HG03135 (cell line): ENCODE data around the gene NAV3.

Source experiments
- ATAC-seq: cut with Tn5 transposase; IDR thresholded peaks from one replicate; pipeline ENCODE4 v1.9.1; 2021; ENCODE audit warnings: mild to moderate bottlenecking, moderate library complexity; ENCODE audit not compliant: unreplicated experiment

The NAV3 gene, protein sequence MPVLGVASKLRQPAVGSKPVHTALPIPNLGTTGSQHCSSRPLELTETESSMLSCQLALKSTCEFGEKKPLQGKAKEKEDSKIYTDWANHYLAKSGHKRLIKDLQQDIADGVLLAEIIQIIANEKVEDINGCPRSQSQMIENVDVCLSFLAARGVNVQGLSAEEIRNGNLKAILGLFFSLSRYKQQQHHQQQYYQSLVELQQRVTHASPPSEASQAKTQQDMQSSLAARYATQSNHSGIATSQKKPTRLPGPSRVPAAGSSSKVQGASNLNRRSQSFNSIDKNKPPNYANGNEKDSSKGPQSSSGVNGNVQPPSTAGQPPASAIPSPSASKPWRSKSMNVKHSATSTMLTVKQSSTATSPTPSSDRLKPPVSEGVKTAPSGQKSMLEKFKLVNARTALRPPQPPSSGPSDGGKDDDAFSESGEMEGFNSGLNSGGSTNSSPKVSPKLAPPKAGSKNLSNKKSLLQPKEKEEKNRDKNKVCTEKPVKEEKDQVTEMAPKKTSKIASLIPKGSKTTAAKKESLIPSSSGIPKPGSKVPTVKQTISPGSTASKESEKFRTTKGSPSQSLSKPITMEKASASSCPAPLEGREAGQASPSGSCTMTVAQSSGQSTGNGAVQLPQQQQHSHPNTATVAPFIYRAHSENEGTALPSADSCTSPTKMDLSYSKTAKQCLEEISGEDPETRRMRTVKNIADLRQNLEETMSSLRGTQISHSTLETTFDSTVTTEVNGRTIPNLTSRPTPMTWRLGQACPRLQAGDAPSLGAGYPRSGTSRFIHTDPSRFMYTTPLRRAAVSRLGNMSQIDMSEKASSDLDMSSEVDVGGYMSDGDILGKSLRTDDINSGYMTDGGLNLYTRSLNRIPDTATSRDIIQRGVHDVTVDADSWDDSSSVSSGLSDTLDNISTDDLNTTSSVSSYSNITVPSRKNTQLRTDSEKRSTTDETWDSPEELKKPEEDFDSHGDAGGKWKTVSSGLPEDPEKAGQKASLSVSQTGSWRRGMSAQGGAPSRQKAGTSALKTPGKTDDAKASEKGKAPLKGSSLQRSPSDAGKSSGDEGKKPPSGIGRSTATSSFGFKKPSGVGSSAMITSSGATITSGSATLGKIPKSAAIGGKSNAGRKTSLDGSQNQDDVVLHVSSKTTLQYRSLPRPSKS (N-terminal part only)

DNA sequence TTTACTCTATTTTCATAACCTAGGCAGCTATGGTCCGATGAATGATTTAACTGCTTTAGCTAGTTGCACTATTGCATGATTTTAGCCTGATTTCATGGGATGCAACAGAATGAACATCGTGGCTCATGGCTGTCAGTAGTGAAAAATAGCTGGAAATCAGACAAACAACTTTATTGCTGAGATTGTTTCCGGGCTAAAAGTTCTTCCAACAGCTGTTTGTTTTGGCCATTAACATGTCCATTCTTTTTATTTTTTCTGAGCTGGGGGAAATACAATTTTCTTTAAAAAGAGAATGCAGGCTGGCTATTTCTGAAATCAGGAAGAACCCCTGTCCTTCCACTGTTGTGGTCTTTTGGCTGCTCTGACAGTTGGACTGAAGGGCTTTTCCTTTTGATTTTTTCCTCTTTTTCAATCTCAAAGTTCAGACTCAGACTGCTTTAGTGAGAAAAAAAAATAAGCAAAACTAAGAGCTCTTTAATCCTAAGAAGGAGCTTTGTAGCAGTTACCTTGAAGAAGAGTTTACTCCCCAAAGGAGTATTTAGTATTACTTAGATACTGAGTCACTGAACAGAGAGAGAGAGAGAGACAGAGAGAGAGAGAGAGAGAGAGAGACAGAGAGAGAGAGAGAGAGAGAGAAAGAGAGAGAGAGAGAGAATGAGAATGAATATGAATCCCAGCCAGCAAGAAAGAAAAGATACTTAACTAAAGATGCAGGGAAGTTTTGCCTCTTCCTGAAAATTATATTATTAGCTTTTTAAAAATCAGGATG is at the start of gene NAV3:
Gene NAV3, plus strand, starts transcription at position 312 of the 769 bp plus-strand sequence. CDS start 568 bp downstream, outside the sequence.
- no peak for ATAC-seq

DNA sequence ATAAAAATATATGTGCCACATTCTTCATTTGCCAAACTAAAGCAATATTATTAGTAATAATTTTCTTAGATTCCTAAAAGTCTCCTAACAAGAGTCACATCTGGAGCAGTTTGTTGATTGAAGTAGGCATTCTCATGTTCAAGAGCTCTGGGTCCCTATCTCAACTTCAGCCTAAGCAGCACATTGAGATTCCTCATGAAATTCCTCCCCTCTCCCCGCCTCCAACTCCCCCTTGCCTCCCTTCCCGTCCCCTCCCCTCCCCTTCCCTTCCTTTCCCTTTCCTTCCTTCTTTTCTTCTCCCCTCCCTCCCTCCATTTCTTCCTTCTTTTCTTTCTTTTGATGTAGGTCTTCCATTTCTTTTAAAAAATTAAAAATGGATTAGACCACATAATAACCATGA is 48.7 kb upstream of the NAV3 start:
- no peak for ATAC-seq

DNA sequence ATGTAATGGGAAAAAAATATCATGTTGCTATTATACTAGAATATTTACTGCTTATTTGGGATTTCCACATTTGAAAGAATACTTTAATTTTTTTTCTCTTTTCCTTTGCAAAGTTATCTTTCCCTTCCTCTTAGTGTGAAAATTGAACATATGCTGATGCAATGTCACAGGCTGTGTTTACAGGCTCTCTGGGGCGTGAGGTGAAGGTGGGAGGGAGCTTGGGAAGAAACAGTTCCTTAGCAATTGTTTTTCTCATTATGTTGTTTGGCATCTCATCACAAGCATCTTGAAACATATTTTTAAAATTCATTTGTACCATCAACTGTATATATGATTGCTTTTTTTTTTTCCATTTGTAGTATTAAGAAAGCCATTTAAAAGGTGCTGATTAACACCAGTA is 47.9 kb upstream of the NAV3 start:
- ATAC-seq: no peak

DNA sequence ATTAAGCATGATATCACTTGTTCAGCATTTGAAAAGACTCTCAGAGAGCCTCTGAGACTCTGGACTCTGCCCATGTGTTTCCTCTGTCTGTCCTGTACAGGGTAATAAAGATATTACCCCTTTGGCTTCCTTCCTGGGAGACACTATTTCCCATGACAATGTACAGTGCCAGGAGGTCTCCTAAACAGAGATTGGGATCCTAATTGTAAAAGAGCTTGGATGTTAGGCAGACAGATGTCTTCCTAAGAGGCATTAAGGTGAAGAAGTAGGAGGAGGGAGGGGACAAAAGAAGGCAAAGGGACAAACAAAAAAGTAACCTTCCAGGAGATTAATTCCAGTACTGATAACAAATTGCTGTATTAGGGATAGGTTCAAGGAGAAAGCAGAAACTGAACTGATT is 45.5 kb upstream of the NAV3 start:
- no peak for ATAC-seq

DNA sequence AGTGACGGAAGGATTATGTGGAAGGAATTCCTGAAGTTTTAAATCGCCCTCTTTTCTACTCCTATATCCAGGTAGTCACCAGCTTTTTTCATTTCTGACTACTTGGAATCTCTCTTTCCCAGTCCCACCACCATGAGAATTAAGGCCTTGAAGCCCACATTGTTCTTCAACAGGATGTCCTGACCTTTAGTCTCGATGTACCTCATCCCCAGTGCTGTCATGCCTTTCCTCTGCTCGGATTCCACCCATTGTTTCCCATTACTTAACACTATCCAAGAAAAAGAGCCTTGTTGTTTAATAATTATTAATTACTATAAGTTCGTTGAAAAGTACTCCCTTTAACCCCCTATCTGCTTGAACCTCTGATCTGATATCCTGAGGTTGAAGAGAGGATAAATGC is 44.0 kb upstream of the NAV3 start:
- no peak for ATAC-seq

DNA sequence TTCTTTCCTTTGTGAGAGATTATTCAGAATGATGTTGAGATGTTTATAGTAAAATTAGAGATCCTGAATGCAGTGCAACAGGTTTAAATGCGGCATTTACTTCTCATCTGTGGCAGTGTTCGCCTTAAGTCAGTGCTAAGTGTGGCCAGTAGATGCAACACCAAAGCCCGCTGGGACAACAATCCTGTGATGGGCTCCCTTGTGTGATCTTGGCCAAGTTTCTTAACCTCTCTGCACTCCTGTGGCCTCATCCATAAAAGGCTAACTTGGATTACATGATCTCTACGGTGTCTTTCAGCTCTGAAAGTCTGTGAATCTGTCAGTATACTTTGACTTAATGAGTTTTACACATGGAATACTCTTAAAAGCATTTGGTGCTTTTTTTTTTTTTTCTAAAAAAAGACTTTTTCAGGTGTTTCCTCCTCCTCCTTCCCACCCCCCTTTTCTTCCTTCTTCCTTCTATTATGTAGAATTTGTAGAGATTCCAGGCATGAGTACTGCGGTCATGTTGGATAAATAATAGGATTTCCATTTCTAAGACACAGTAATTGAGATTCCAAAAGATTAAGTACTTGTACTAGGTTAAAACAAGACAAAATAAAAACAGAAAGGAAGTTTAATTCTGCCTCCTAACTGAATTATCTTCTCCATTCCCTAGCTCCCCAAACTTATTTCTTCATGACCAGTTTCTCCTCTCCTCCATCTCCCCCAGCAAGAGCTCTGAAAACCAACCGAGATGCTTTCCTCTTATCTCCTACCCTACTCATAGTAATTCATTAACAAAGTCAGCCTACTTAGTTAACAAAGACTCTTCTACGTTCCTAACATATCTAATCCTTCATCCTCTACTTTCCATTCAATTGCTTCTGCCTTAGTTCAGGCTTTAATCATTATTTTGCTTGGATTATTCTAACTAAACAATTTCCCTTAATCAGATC is 42.2 kb upstream of the NAV3 start:
- ATAC-seq: no peak

DNA sequence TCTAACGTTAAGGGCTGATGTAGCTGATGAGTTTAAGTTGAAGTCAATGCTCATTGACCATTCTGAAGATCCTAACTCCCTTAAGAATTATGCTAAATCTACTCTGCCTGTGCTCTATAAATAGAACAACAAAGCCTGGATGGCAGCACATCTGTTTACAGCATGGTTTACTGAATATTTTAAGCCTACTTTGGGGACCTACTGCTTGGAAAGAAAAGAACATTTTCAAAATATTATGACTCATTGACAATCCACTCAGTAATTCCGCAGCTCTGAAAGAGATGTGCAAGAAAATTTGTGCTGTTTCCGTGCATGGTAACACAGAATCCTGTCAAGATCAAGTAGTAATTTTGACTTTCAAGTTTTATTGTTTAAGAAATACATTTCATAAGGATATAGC is 35.0 kb upstream of the NAV3 start:
- ATAC-seq: no peak

DNA sequence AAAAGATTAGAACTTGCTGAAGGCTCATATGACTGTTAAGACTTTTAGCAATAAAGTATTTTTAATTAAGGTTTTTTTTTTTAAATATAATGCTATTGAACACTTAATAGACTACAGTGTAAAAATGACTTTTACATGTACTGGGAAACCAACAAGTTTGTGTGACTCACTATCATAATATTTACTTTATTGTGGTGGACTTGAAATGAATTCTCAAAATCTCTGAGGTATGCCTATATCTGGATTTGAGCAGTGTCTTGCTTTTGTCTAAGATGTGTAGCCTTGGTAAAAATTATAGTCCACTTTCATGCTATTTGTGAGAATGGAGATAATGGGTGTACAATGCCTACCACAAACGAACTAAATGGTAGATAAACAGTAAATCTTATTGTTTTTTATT is 33.9 kb upstream of the NAV3 start:
- ATAC-seq: no peak

DNA sequence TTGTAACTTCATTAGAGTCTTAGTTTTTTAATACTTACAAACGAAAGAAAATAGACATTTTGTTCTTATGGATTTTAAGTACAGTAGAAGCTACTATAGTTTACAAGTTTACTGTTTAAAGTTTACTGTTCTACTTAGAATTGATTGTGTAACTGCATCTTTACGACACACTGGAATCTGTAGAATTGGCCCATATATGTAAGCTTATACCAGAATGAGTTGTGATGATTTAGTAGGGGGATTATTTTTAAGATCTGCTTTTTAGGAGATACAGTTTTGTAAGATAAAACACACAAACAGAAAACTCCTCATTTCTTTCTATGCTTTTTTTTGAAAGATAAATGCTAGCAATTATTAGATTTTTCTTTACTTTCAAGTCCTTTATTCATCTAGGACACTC is 30.2 kb upstream of the NAV3 start:
- no peak for ATAC-seq

DNA sequence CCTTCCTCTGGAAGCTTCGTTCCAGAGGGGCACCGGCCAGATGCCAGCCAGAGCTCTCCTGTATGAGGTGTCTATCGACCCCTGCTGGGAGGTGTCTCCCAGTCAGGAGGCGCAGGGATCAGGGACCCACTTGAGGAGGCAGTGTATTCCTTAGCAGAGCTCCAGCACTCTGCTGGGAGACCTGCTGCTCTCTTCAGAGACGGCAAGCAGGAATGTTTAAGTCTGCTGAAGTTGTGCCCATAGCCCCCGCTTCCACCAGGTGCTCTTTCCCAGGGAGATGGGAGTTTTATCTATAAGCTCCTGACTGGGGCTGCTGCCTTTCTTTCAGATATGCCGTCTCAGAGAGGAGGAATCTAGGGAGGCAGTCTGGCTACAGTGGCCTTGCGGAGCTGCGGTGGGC is 22.2 kb upstream of the NAV3 start:
- no peak for ATAC-seq

DNA sequence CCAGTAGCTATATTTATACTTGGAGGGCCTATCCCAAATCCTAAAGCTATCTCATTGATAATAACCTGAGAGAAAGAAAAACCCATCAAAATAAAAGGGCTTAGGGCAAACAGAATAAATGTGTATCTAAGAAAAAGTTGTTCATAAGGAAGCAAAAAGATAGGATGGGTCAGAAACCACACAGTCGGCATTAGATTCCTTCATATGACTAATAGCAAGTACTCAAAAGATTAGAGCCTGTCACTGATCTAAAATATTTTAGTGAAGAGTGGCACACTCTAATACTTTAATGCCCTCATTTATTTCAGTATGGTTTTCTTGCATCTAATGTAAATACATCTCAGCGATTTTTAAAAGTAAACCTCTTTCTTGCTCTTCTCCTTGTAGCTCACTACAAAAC is 17.1 kb upstream of the NAV3 start:
- ATAC-seq: no peak

DNA sequence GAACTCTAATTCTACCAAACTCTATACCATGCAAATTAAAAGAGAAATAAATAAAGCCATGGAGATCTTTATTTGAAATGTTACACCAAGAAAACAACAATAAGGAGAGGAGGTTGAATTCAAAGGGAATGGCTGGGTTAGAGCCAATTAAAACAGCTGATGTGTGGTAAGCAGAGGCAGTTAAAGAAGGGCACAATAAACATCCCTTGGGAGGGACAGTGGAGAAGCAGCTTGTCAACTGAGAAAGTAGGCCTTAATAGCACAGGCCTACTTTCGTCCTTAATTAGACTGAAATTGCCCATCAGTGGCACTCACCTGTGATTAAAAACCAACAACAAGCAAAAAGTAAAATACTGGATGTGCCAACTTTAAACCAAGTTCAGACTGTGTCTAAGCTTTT is 16.3 kb upstream of the NAV3 start:
- ATAC-seq: no peak

DNA sequence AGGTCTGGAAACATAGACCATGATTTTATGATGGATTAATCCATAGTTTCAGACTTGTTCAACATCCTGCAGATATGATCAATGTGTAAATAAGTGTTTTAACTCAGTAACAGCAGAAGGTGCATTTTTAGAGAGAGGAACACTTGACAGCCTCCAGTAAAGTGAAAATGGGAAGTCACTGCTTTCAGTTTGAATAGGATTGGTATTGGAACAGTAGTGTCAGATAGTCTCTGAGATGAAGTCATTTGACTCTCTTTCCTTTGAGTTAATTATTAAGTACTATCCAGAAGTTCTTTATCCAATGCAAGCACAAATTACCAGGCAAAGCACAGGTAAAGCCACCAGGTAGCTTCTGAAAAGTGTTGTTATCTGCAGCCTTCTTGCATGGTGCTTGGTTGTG is 14.5 kb upstream of the NAV3 start:
- peak; percentile 86 for ATAC-seq

DNA sequence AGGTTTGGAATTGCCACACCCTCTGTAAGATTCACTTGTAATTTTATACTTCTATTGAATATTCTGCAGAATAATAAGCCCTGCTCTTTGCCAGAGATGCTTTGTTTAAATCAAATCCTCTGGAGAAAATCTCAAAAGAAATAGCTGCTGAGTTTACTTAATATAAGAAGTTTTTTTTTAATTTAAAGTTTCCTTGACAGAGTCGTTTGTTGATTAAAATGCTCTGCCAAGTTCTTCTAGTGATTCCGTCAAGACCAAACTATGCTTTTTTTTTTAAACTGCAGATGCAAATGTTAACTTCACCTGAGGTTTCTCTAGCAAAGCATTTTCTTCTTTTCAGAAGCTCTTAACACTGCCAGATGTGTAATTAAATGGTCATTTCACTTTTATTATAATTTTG is 13.4 kb upstream of the NAV3 start:
- ATAC-seq: no peak

DNA sequence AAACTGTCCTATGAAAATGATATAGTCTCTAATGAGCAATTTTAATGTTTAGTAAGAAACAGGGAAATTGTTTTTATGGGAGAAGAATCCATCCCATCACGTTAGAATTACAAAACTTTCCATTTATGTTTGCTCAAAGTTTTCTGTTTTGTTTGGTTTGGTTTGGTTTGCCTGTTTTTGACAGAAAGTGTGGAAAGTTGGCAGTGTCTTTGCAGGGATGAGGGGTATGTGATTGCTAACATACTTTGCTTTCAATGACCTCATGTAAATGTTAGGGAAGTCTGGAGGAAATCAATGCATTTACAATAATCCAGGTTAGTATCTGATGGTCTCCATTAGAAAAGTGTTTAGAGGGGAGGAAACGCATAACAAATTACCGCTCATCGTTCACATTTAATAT is 12.3 kb upstream of the NAV3 start:
- no peak for ATAC-seq

DNA sequence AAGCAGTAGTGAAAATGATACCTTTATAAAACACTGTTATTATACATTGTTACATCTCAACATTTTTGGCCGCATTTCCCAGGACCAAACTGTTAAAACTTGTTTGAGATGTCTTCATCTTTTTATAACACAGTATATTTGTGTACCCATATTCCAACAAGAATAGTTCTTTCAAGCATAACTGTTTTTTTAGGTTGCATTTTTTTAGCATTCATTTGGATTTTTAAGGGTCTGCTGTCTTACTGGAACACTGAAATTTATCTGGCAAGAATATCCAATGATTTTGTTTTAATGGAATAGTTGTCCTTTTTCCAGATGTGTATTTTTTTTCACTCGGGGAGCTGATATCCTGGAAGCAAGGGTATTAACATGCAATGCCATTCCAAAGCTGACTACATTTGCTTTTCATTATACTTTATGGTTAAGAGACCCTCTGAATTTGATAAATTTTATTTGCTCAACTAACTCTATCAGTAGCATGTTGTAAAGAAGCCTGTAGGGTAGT is 8.9 kb upstream of the NAV3 start:
- ATAC-seq: no peak

DNA sequence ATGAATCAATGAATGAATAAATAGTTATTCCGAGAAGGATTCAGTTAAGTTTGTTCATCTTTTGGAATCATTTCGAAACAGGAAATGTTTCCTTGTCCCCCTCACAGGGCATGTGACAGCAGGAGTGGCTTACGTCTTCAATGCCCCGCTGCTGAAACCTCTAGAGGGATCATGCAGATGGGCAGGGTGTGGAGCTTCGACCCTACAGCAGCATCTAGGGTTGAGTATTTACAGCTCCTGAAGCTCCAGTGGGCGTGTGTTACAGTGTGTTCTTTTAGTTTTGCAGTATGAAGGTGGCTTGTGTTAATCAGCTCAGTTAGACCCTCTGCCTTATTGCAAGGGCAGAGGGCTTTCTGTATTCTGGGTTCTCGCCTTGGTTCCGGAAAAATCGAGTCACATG is 2.6 kb downstream of the NAV3 start:
- no peak for ATAC-seq

DNA sequence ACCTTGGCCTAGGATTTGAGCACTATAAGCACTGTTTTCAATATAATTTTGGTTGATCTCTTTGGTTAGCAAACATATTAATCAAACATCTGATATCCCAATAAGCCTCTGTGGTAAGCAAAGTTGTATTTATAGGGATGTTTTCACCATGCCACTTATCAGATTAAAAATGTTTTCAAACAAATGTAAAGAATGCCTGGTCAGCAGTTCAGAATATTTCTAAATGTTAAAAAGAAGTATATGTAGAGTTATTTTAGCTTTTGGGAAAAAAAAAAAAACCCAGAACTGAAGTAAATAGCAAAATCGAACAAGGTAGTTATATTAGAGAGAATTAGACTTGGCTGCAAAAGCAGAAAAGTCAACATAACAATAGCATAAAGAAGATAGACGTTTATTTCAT is 3.9 kb downstream of the NAV3 start:
- no peak for ATAC-seq

DNA sequence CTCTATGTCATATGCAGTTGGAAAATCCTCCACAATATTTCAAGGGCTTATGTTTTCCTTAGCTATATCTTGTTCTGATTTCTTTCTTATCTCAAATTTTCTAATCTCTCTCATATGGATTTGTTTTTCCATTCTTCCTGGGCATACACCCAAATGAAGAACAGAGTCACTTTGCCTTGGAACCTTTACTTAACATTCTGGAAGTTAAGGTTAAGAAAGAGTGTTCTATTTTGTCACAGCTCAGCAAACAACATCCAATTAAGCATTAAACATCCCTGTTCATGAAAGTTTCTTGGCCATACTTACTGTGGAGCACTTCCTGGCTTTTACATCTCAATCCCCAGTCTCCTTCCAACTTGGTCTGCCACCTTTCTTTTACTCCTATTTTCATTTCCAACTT is 5.3 kb downstream of the NAV3 start:
- no peak for ATAC-seq

DNA sequence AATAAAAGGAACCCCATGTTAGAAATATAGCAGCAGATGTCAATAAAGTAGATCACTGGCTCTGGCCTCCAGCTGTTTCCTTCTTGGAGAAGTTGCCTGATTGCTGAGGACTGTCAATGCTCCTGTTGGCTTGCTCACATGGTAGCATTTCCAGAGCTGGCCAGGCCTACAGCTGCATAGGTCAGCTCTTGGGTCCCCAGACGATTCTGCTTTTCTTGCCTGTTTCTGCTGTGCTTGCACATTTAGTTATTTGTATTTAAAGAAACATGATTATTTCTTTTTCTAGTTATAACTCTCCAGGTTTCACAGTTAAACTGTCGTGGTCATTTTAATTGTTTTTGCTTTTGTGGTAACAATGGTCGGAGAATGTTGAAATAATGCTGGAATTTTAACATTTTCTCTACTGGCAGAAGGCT is 7.2 kb downstream of the NAV3 start:
- no peak for ATAC-seq
